IMR-90 (cell line): ENCODE results near the gene UBR4.

ENCODE experiments used
- CHD1 ChIP-seq: IDR thresholded peaks from 2 replicates; pipeline ENCODE4 v1.6.1; 2012; ENCODE audit warnings: low read depth, low read length, improper control_type of control experiment
- MAFK ChIP-seq: IDR thresholded peaks from 2 replicates; pipeline ENCODE4 v1.6.1; 2012; ENCODE audit warnings: low read depth, low read length, improper control_type of control experiment
- MAZ ChIP-seq: IDR thresholded peaks from 2 replicates; pipeline ENCODE4 v1.6.1; 2012; ENCODE audit warnings: low read depth, mild to moderate bottlenecking, low read length, improper control_type of control experiment, moderate library complexity, borderline replicate concordance
- MXI1 ChIP-seq: IDR thresholded peaks from 2 replicates; pipeline ENCODE4 v1.6.1; 2012; ENCODE audit warnings: low read depth, mild to moderate bottlenecking, low read length, moderate library complexity, borderline replicate concordance
- POLR2A ChIP-seq: IDR thresholded peaks from 2 replicates; pipeline ENCODE4 v1.6.1; 2012; ENCODE audit warnings: mild to moderate bottlenecking, low read depth, low read length
- RAD21 ChIP-seq: IDR thresholded peaks from 2 replicates; pipeline ENCODE4 v1.6.1; 2012; ENCODE audit warnings: low read length, improper control_type of control experiment
- TF ChIP-seq, protein P1 (sequence below): conservative IDR thresholded peaks from 2 replicates; pipeline ENCODE4 v1.5.1; 2012; ENCODE audit warnings: mild to moderate bottlenecking, low read depth, low read length, improper control_type of control experiment
- TF ChIP-seq, protein P2 (sequence below): fragments of 150-350 bp; IDR thresholded peaks from 2 replicates; pipeline ENCODE4 v1.6.1; 2017; ENCODE audit warnings: mild to moderate bottlenecking, antibody characterized with exemption, low read length, low read depth

DNA sequence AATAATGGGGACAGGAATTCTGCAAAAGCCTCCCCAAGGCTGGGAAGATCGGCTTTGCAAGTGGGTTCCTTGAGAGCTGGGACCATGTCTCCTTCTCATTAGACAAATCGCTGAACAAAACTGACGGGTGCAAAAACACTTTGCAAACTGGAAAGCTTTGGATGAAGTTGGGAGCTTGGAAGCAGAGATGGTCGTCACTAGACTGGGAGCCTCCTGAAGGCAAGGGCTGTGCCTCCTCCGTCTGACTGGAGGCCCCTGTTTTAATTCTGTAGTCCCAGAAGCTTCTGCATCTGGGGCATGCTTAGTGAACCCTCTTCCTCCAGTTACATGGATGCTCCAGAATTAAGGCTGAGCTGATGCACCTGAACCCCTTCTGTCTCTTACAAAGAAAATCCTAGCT, 171.3 kb downstream of the UBR4 start:
- TF ChIP-seq CHD1: no peak
- no peak for TF ChIP-seq POLR2A
- TF ChIP-seq MAZ: no peak
- TF ChIP-seq, protein P1, sequence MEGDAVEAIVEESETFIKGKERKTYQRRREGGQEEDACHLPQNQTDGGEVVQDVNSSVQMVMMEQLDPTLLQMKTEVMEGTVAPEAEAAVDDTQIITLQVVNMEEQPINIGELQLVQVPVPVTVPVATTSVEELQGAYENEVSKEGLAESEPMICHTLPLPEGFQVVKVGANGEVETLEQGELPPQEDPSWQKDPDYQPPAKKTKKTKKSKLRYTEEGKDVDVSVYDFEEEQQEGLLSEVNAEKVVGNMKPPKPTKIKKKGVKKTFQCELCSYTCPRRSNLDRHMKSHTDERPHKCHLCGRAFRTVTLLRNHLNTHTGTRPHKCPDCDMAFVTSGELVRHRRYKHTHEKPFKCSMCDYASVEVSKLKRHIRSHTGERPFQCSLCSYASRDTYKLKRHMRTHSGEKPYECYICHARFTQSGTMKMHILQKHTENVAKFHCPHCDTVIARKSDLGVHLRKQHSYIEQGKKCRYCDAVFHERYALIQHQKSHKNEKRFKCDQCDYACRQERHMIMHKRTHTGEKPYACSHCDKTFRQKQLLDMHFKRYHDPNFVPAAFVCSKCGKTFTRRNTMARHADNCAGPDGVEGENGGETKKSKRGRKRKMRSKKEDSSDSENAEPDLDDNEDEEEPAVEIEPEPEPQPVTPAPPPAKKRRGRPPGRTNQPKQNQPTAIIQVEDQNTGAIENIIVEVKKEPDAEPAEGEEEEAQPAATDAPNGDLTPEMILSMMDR: no peak
- TF ChIP-seq MXI1: no peak
- TF ChIP-seq MAFK: no peak
- TF ChIP-seq RAD21: no peak
- TF ChIP-seq, protein P2, sequence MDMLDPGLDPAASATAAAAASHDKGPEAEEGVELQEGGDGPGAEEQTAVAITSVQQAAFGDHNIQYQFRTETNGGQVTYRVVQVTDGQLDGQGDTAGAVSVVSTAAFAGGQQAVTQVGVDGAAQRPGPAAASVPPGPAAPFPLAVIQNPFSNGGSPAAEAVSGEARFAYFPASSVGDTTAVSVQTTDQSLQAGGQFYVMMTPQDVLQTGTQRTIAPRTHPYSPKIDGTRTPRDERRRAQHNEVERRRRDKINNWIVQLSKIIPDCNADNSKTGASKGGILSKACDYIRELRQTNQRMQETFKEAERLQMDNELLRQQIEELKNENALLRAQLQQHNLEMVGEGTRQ: no peak
